COR-L47 (cell line): ENCODE data around the gene KIRREL3.
"Not testable (repeated sequence)": the region's sequence is repeated elsewhere in the genome, so short reads cannot be mapped to it uniquely, and the experiment has no call there.

ENCODE experiments used
- DNase-seq: peaks from one replicate; lab custom pipeline; 2025; lab: John Stamatoyannopoulos, UW

The KIRREL3 gene

DNA sequence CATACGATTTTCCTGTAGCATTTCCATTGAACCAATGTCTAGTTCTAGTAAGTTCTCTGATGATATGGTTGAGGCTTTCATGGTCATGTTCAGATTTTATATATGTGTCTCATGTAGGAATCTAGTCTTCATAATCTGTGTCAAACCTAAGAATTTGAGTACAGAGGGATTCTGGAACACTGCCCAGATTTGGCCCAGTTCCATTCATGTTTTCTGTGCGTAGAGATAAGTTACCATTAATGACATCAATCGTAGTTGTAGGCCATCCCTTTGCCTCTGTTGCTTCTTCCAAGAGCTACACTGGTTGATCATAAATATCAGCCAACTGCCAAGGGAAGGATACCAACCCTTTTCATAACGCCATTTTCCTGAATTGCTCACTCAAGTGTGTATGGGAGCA, 621.8 kb downstream of the KIRREL3 start:
- no peak for DNase-seq

DNA sequence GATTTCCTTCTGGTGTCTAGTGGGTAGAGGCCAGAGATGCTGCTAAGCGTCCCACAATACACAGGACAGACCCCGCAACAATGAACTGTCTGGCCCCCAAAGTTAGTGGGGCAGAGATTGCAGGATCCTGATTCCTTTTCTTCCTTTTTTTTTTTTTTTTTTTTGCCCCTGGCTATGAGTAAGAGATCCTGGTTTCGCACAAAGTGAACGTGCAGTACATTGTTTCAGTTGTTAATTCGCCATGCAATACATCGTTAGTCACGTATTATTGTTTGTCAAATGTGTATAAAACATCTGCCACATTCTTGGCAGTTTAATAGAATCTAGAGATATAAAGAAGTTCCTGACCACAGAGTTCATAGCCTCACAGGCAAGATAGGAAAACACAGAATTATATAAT, 624.8 kb downstream of the KIRREL3 start:
- no peak for DNase-seq

DNA sequence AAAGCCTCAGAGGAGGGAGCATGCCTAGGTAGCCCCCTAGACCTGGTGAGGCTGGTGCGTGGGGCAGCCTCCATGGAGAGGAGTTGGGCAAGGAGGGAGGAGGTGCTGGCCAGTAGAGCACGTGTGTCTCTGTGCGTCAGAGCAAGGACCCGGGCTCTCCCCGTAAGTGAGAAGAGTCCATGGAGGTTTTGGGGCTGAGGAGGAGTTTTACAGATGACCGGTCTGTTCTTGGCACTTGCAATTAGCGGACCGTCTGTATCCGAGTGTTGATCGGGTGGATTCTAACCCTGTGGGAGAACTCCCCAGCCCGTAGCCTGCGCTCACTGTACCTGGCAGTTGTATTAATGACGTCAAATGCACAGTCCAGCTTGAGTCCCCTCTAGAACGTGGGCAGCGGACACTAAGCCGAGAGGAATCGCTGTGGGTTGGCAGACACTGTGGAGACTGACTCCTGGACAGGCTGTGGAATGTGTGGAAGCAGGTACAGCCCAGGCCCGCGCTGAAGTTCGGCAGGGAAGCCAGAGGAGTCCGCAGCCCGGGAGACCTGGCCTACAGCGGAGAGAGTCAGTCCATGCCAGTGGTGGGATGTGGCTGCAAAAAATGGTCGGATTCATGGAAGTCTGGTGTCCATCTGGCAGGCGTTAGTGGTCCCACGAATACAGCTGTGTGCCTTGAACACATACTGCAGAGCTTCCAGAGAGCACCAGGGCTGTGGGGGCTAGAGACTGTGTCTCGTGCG, 625.8 kb downstream of the KIRREL3 start:
- DNase-seq: not testable (repeated sequence)

DNA sequence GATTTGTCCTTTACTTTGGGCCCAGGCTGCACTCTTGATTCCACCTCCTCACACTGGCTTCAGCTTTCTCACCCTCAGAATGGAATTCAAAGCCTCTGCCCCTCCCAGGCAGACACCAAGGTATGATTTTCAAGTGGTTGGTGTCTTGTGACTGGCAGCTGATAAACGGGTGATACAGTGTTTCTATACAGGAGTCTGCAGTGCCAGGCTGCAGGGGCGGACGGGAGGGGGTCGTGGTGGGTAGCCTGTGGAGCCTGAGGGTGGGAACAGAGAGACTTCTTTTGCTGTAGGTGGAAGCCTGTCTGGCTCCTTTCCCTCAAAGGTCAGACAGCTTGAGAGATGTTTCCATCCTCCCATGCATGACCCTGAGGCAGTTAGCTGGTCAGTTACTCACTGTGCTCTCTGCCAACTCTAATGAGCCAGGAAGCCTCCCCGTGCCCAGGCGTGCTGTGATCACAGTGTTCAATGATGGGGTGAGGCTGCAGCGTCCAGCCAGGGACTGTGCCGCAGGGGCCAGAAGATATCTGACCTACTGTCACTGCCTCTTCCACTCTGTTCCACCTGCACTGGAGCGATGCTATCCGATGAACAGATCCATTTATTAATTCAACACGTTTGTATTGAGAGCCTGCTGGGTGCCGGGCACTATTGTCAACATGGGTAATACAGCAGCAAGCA, 627.0 kb downstream of the KIRREL3 start:
- DNase-seq: not testable (repeated sequence)
